CD14-positive monocyte (primary cell): ENCODE data around the gene UPP2. TPM values are rescaled to one million over a fixed set of nuclear protein-coding genes. Genes with fewer than 3 reads are reported as not detected.
A peak's percentile ranks its signal among the peaks of the same experiment; 100 is the strongest.

Source experiments
- DNase-seq, 3 donors: peaks; one replicate each; pipeline ENCODE4 v3.0.0-alpha.2; 2011 to 2022
- H2AFZ ChIP-seq: 2 replicates; pipeline ENCODE4 v1.6.0; 2012; ENCODE audit warnings: mild to moderate bottlenecking, low read depth, low read length, inconsistent platforms; ENCODE audit not compliant: insufficient read depth, poor library complexity, severe bottlenecking
- H3K27ac ChIP-seq, 2 donors: 1 replicate in 1 of 2; 2 replicates in 1 of 2; pipeline ENCODE4 v1.5.1; 2012 to 2013; ENCODE audit warnings: low read length in 2 of 2, control low read depth in 1 of 2, inconsistent platforms in 1 of 2, low read depth in 1 of 2, mild to moderate bottlenecking in 1 of 2
- H3K27me3 ChIP-seq, 2 donors: one replicate each; pipeline versions ENCODE4 v1.6.0 to v1.6.1; 2011 to 2013; ENCODE audit warnings: low read length in 2 of 2; ENCODE audit not compliant: control insufficient read depth in 2 of 2, insufficient read depth in 2 of 2
- H3K36me3 ChIP-seq, 2 donors: replicated peaks in 1 of 2; 1 replicate in 1 of 2; 2 replicates in 1 of 2; pipeline versions ENCODE4 v1.5.1 to v1.6.1; 2012 to 2013; ENCODE audit warnings: low read length in 2 of 2, control low read depth in 1 of 2, inconsistent platforms in 1 of 2, mild to moderate bottlenecking in 1 of 2; ENCODE audit not compliant: insufficient read depth in 2 of 2, control insufficient read depth in 1 of 2
- H3K4me1 ChIP-seq, 2 donors: 1 replicate in 1 of 2; 2 replicates in 1 of 2; pipeline versions ENCODE4 v1.5.1 to v1.6.1; 2012 to 2013; ENCODE audit warnings: low read length in 2 of 2, control low read depth in 1 of 2, inconsistent platforms in 1 of 2, mild to moderate bottlenecking in 1 of 2, moderate library complexity in 1 of 2; ENCODE audit not compliant: insufficient read depth in 2 of 2, control insufficient read depth in 1 of 2
- H3K4me2 ChIP-seq: replicated peaks from 2 replicates; pipeline ENCODE3; 2012; ENCODE audit warnings: low read length, moderate library complexity, mild to moderate bottlenecking; ENCODE audit not compliant: poor library complexity, severe bottlenecking; ENCODE audit errors: extremely low read depth
- H3K4me3 ChIP-seq, 3 experiments: fragments of 200-600 bp in 1 of 3; sonication (generic) in 1 of 3; replicated peaks in 1 of 3; 1 replicate in 2 of 3; 2 replicates in 1 of 3; pipeline ENCODE4 v1.5.1; 2011 to 2013; ENCODE audit warnings: low read length in 3 of 3, mild to moderate bottlenecking in 3 of 3, control low read depth in 2 of 3, low read depth in 2 of 3, inconsistent platforms in 1 of 3, moderate library complexity in 1 of 3
- H3K79me2 ChIP-seq: 2 replicates; pipeline ENCODE4 v1.6.0; 2012; ENCODE audit warnings: mild to moderate bottlenecking, control low read depth, inconsistent platforms, low read length, moderate library complexity; ENCODE audit not compliant: insufficient read depth
- H3K9ac ChIP-seq: 2 replicates; pipeline ENCODE4 v1.6.0; 2017; ENCODE audit warnings: low read length, mild to moderate bottlenecking; ENCODE audit not compliant: insufficient read depth, poor library complexity, severe bottlenecking
- H3K9me3 ChIP-seq, 2 donors: replicated peaks in 1 of 2; 1 replicate in 1 of 2; 2 replicates in 1 of 2; pipeline versions ENCODE4 v1.5.1 to v1.6.1; 2012 to 2013; ENCODE audit warnings: low read length in 2 of 2, control low read depth in 1 of 2; ENCODE audit not compliant: control insufficient read depth in 1 of 2, insufficient read depth in 1 of 2
- H4K20me1 ChIP-seq: 2 replicates; pipeline ENCODE4 v1.6.0; 2012; ENCODE audit warnings: mild to moderate bottlenecking, low read length, control low read depth, moderate library complexity; ENCODE audit not compliant: insufficient read depth
- H3K27ac Mint-ChIP-seq, 7 donors: one replicate each; pipeline ENCODE4 v1.8.0; 2020; ENCODE audit warnings: mild to moderate bottlenecking in 7 of 7, mixed read lengths in 7 of 7, moderate library complexity in 6 of 7, inconsistent platforms in 2 of 7
- H3K27me3 Mint-ChIP-seq, 3 donors: one replicate each; pipeline ENCODE4 v1.8.0; 2021 to 2022; ENCODE audit warnings: low read depth in 3 of 3, mild to moderate bottlenecking in 3 of 3, mixed read lengths in 3 of 3, moderate library complexity in 3 of 3, inconsistent platforms in 1 of 3
- H3K36me3 Mint-ChIP-seq, 2 donors: one replicate each; pipeline ENCODE4 v1.8.0; 2020; ENCODE audit warnings: mixed read lengths in 2 of 2, inconsistent platforms in 1 of 2, mild to moderate bottlenecking in 1 of 2
- H3K4me1 Mint-ChIP-seq: one replicate; pipeline ENCODE4 v1.8.0; 2020; ENCODE audit warnings: mild to moderate bottlenecking, mixed read lengths
- H3K4me3 Mint-ChIP-seq, 2 donors: one replicate each; pipeline ENCODE4 v1.8.0; 2020; ENCODE audit warnings: mild to moderate bottlenecking in 2 of 2, mixed read lengths in 2 of 2, moderate library complexity in 1 of 2
- H3K9me3 Mint-ChIP-seq, 7 donors: one replicate each; pipeline ENCODE4 v1.8.0; 2020 to 2022; ENCODE audit warnings: mixed read lengths in 7 of 7, mild to moderate bottlenecking in 6 of 7, moderate library complexity in 6 of 7, inconsistent platforms in 2 of 7
- WGBS: methylation state at CpG from one replicate; pipeline ENCODE4 v1.1.5; 2013; ENCODE audit warnings: missing lambda C conversion rate; ENCODE audit not compliant: insufficient coverage; 5-methylcytosine and 5-hydroxymethylcytosine counted together
- intact Hi-C, 2 donors: fragments of 100-400 bp; cut with micrococcal nuclease; formaldehyde crosslinking; loops; one replicate each; pipeline versions ENCODE4 v1.15.0 to v1.15.1; 2023
- polyA plus RNA-seq, 3 donors: library from polyadenylated mRNA; depleted of rRNA in 1 of 3; unstranded in 2 of 3; stranded (reverse) in 1 of 3; fragments of 300-500 nt in 2 of 3; fragments of >200 nt in 1 of 3; fragmentation: Illumina TruSeq in 2 of 3; gene quantifications; 1 replicate in 2 of 3; 2 replicates in 1 of 3; pipeline ENCODE4 v1.2.3, GENCODE V29; 2012 to 2021
- TF ChIP-seq, protein P1 (sequence below): fragments of 200-600 bp; IDR thresholded peaks from one replicate; pipeline ENCODE4 v1.8.0; 2022; ENCODE audit warnings: antibody characterized with exemption, mild to moderate bottlenecking

Gene UPP2
- polyA plus RNA-seq, 3 donors = not detected

- Histone ChIP-seq H3K4me3 (peak overlapping the region in 1 of 3 experiments; percentile 49), H3K27me3 (no peaks in the 10 kb centered on the region), H3K9ac (peak overlapping the region; percentile 30), H3K4me2 (peak overlapping the region; percentile 40), H3K79me2 (no peaks in the 10 kb centered on the region), H3K9me3 (no peaks in the 10 kb centered on the region), H3K27ac (peak overlapping the region; percentile 90 to 92), H3K36me3 (no peaks in the 10 kb centered on the region), H4K20me1 (no peaks in the 10 kb centered on the region), H2AFZ (peak overlapping the region; percentile 49), H3K4me1 (peaks cover 50 to 61% of the 10 kb centered on the region in 2 donors)
- intact Hi-C loops = no loop called here
- Mint-ChIP-seq H3K9me3 (peaks cover 0 to 4% (median 2%) of the 10 kb centered on the region in 7 donors), H3K4me3 (peak overlapping the region in 1 of 2 donors; percentile 71), H3K36me3 (no peaks in the 10 kb centered on the region), H3K27me3 (peaks cover 0 to 5% (median 0%) of the 10 kb centered on the region in 3 donors), H3K27ac (peak overlapping the region; percentile 70 to 96 (median 93)), H3K4me1 (peaks cover 58% of the 10 kb centered on the region)
- WGBS = no CpG with 5 or more reads among the region's 4 CpGs
- peak; percentile 67 to 83 (median 68) for DNase-seq
- TF ChIP-seq, protein P1, sequence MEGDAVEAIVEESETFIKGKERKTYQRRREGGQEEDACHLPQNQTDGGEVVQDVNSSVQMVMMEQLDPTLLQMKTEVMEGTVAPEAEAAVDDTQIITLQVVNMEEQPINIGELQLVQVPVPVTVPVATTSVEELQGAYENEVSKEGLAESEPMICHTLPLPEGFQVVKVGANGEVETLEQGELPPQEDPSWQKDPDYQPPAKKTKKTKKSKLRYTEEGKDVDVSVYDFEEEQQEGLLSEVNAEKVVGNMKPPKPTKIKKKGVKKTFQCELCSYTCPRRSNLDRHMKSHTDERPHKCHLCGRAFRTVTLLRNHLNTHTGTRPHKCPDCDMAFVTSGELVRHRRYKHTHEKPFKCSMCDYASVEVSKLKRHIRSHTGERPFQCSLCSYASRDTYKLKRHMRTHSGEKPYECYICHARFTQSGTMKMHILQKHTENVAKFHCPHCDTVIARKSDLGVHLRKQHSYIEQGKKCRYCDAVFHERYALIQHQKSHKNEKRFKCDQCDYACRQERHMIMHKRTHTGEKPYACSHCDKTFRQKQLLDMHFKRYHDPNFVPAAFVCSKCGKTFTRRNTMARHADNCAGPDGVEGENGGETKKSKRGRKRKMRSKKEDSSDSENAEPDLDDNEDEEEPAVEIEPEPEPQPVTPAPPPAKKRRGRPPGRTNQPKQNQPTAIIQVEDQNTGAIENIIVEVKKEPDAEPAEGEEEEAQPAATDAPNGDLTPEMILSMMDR = no peak
Observed at GRCh38 chr2:158113741-158114295, 12.1 kb downstream of the UPP2 start.

- no peaks in the 10 kb centered on the region for H3K36me3 Mint-ChIP-seq
- Histone ChIP-seq H3K4me2 (peak overlapping the region; percentile 40), H3K4me1 (peaks cover 50 to 61% of the 10 kb centered on the region in 2 donors), H3K27ac (peak overlapping the region; percentile 90 to 92), H3K79me2 (no peaks in the 10 kb centered on the region), H3K9ac (peak overlapping the region; percentile 30), H3K36me3 (no peaks in the 10 kb centered on the region), H3K27me3 (no peaks in the 10 kb centered on the region), H4K20me1 (no peaks in the 10 kb centered on the region), H3K4me3 (peak overlapping the region in 1 of 3 experiments; percentile 37), H2AFZ (no peak overlapping the region), H3K9me3 (no peaks in the 10 kb centered on the region)
- TF ChIP-seq, protein P1 = no peak
- intact Hi-C loops = no loop called here
- H3K27me3 Mint-ChIP-seq = peaks cover 0 to 5% (median 0%) of the 10 kb centered on the region in 3 donors
- peaks cover 58% of the 10 kb centered on the region for H3K4me1 Mint-ChIP-seq
- DNase-seq = peak; percentile 58 to 68 (median 62)
- no peak overlapping the region for H3K4me3 Mint-ChIP-seq
- WGBS = no CpG with 5 or more reads among the region's 2 CpGs
- peak overlapping the region; percentile 33 to 96 (median 93) for H3K27ac Mint-ChIP-seq
- peaks cover 0 to 4% (median 1%) of the 10 kb centered on the region in 7 donors for H3K9me3 Mint-ChIP-seq
Observed at GRCh38 chr2:158114516-158114915, 12.8 kb downstream of the UPP2 start.
